C4-2B (cell line): ENCODE data around the gene XPO6.

Experiments
- CTCF ChIP-seq: fragments of 450-650 bp; conservative IDR thresholded peaks from 2 replicates; pipeline ENCODE4 v1.5.1; 2017; ENCODE audit warnings: mild to moderate bottlenecking
- ZFX ChIP-seq: fragments of 450-650 bp; IDR thresholded peaks from 2 replicates; pipeline ENCODE4 v1.6.1; 2017

GRCh38 chr16:28204622-28205021 is 7.1 kb downstream of the XPO6 start:
- TF ChIP-seq CTCF (no peak), ZFX (no peak)
